ENCODE data around the gene MTMR12.
A peak's percentile ranks its signal among the peaks of the same experiment; 100 is the strongest.
"Not testable (repeated sequence)": the region's sequence is repeated elsewhere in the genome, so short reads cannot be mapped to it uniquely, and the experiment has no call there.

MTMR12 gene

GRCh38 chr5:32315221-32316014 is 2.7 kb upstream of the MTMR12 start:
- H3K4me3 ChIP-seq (ENCODE audit: low read depth, low read length): no peak overlapping the region
- TF ChIP-seq MAX (IDR thresholded peaks at IDR 0.05; ENCODE audit: low read depth, low read length) (no peak), CTCF (IDR thresholded peaks at IDR 0.05; ENCODE audit: low read depth, low read length) (no peak), MYC (IDR thresholded peaks at IDR 0.05; ENCODE audit: low read depth, low read length) (no peak), POLR2A (IDR thresholded peaks at IDR 0.05; ENCODE audit: extremely low read depth, insufficient read length) (no peak)
- DNase-seq (ENCODE audit: low read depth): no peak

- H3K4me3 ChIP-seq (ENCODE audit: low read depth, low read length): no peak overlapping the region
- no peak for DNase-seq (ENCODE audit: low read depth)
- TF ChIP-seq MYC (IDR thresholded peaks at IDR 0.05; ENCODE audit: low read depth, low read length): no peak
- TF ChIP-seq POLR2A (IDR thresholded peaks at IDR 0.05; ENCODE audit: extremely low read depth, insufficient read length): no peak
- no peak for TF ChIP-seq MAX (IDR thresholded peaks at IDR 0.05; ENCODE audit: low read depth, low read length)
- TF ChIP-seq CTCF (IDR thresholded peaks at IDR 0.05; ENCODE audit: low read depth, low read length): no peak
Measured at GRCh38 chr5:32314658-32315057, 1.9 kb upstream of the MTMR12 start.

- not testable (repeated sequence) for H3K4me3 ChIP-seq (ENCODE audit: low read depth, low read length); DNase-seq (ENCODE audit: low read depth)
Measured at GRCh38 chr5:32314152-32314488, 1.4 kb upstream of the MTMR12 start.

- DNase-seq (ENCODE audit: low read depth): peak; percentile 78
- no peak for TF ChIP-seq POLR2A (IDR thresholded peaks at IDR 0.05; ENCODE audit: extremely low read depth, insufficient read length)
- TF ChIP-seq MAX (IDR thresholded peaks at IDR 0.05; ENCODE audit: low read depth, low read length): no peak
- TF ChIP-seq CTCF (IDR thresholded peaks at IDR 0.05; ENCODE audit: low read depth, low read length): no peak
- TF ChIP-seq MYC (IDR thresholded peaks at IDR 0.05; ENCODE audit: low read depth, low read length): no peak
- peak overlapping the region; percentile 73 for H3K4me3 ChIP-seq (ENCODE audit: low read depth, low read length)
Measured at GRCh38 chr5:32312197-32312594, 543 bp downstream of the MTMR12 start.

GRCh38 chr5:32311404-32312196 is 1.1 kb downstream of the MTMR12 start:
- peak overlapping the region; percentile 73 for H3K4me3 ChIP-seq (ENCODE audit: low read depth, low read length)
- TF ChIP-seq MYC (IDR thresholded peaks at IDR 0.05; ENCODE audit: low read depth, low read length) (no peak), MAX (IDR thresholded peaks at IDR 0.05; ENCODE audit: low read depth, low read length) (peak; percentile 14; the same call in 1 of the 2 replicates), POLR2A (IDR thresholded peaks at IDR 0.05; ENCODE audit: extremely low read depth, insufficient read length) (no peak)
- peak; percentile 35 for DNase-seq (ENCODE audit: low read depth)

- no peak overlapping the region for H3K4me3 ChIP-seq (ENCODE audit: low read depth, low read length)
- no peak for DNase-seq (ENCODE audit: low read depth)
- no peak for TF ChIP-seq CTCF (IDR thresholded peaks at IDR 0.05; ENCODE audit: low read depth, low read length)
- TF ChIP-seq MYC (IDR thresholded peaks at IDR 0.05; ENCODE audit: low read depth, low read length): no peak
- no peak for TF ChIP-seq POLR2A (IDR thresholded peaks at IDR 0.05; ENCODE audit: extremely low read depth, insufficient read length)
- TF ChIP-seq MAX (IDR thresholded peaks at IDR 0.05; ENCODE audit: low read depth, low read length): no peak
Measured at GRCh38 chr5:32309761-32310160, 3.0 kb downstream of the MTMR12 start.
